GM12873 (cell line): ENCODE results near the gene STK25.

ENCODE experiments used
- TF ChIP-seq, protein P1 (sequence below): IDR thresholded peaks from 2 replicates; pipeline ENCODE4 v1.5.1; 2012; ENCODE audit warnings: low read depth, mild to moderate bottlenecking, moderate library complexity, low read length, control low read depth; ENCODE audit not compliant: insufficient read depth; ENCODE audit errors: missing control alignments

Gene STK25

DNA sequence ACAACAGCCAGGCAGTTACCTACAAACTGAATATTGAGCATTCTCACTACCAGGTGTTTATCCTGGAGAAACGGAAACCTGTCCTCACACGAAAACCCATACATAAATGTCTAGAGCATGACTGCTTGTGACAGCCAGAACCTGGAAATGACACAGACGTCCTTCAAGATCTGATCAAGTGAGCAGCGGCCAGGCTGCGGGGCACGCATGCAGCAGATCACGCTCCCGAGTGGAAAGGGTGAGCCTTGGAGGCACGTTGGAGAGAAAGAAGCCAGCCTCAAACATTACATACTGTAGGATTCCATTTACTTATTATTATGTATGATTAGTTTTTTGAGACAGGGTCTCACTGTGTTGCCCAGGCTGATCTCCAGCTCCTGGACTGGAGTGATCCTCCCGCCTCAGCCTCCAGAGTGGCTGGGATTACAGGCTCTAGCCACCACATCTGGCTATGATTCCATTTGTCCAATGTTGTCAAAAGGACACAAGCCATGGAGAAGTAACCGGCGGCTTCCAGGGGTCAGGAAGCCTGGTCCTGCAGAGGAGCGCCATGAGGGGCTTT, 22.9 kb upstream of the STK25 start:
- TF ChIP-seq, protein P1, sequence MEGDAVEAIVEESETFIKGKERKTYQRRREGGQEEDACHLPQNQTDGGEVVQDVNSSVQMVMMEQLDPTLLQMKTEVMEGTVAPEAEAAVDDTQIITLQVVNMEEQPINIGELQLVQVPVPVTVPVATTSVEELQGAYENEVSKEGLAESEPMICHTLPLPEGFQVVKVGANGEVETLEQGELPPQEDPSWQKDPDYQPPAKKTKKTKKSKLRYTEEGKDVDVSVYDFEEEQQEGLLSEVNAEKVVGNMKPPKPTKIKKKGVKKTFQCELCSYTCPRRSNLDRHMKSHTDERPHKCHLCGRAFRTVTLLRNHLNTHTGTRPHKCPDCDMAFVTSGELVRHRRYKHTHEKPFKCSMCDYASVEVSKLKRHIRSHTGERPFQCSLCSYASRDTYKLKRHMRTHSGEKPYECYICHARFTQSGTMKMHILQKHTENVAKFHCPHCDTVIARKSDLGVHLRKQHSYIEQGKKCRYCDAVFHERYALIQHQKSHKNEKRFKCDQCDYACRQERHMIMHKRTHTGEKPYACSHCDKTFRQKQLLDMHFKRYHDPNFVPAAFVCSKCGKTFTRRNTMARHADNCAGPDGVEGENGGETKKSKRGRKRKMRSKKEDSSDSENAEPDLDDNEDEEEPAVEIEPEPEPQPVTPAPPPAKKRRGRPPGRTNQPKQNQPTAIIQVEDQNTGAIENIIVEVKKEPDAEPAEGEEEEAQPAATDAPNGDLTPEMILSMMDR: no peak

DNA sequence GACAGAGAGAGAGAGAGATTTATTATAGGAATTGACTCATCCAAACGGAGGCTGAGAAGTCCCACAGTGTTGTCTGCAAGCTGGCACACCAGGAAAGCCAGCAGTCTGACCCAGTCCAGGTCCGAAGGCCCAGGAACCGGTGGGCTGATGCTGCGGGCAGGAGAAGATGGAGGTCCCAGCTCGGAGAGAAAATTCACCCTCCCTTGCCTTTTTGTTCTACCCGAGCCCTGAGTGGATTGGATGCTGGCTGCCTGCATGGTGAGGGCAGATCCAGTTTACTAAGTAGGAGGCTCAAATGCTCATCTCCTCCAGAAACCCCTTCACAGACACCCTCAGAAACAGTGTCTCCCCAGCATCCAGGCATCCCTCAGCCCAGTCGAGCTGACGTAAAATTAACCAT, 22.2 kb upstream of the STK25 start:
- TF ChIP-seq, protein P1: no peak

DNA sequence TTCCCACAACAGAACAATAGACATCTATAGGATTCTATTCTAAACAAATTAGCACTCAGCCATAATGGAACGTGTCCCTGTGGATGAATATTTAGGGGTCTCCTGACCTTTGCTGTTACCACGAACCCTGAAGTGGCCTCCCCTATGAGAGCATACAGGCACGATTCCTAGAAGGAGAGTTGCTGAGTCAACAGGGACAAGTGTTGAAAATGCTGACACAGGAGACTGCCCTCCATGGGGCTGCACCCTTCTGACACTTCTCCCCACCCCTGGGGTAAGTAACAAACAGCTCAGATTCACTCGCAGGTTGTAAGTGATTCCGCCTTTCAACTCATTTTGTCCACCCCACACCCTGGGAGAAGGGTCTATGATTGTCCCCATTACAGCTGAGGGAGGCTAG, 14.1 kb upstream of the STK25 start:
- TF ChIP-seq, protein P1: no peak

DNA sequence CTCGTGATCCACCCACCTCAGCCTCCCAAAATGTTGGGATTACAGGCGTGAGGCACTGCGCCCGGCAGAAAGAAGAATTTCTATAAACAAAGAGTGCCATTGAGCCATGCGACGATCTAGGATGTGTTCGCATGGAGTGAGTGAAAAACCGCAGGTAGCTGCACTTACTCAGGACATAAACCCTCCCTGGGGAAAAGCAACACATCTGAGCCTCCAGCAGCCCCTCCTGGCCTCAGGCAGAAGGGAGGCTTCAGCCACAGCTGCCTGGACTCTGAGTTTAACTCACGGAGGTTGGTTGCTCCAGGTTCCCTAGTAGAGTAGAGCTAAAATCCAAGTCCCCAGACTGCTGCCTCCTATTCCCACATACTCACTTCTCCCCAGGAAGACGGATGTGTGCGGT, 11.3 kb upstream of the STK25 start:
- TF ChIP-seq, protein P1: no peak

DNA sequence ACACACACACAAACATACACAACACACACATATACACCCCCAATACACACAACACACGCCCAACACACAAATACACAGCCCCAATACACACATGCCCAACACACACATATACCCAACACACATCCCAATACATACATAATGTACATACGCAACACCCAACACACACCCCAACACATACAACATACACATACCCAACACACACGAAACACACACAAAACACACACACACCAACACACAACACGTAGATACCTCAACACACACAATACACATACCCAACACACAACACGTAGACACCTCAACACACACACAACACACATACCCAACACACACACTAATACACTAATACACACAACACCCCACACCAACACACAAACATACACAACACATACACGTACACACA, 8.9 kb upstream of the STK25 start:
- TF ChIP-seq, protein P1: no peak

DNA sequence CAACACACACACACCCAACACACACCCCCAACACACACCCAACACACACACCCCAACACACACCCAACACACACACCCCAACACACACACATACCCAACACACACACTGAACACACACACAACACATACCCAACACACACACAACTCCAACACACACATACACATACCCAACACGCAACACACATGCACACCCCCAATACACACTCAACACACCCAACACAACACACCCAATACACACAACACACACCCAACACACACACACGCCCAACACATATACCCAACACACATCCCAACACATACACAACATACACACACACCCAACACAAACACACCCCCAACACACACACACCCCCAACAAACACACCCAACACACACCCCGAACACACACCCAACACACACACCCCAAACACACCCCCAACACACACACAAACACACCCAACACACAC, 8.2 kb upstream of the STK25 start:
- TF ChIP-seq, protein P1: no peak

DNA sequence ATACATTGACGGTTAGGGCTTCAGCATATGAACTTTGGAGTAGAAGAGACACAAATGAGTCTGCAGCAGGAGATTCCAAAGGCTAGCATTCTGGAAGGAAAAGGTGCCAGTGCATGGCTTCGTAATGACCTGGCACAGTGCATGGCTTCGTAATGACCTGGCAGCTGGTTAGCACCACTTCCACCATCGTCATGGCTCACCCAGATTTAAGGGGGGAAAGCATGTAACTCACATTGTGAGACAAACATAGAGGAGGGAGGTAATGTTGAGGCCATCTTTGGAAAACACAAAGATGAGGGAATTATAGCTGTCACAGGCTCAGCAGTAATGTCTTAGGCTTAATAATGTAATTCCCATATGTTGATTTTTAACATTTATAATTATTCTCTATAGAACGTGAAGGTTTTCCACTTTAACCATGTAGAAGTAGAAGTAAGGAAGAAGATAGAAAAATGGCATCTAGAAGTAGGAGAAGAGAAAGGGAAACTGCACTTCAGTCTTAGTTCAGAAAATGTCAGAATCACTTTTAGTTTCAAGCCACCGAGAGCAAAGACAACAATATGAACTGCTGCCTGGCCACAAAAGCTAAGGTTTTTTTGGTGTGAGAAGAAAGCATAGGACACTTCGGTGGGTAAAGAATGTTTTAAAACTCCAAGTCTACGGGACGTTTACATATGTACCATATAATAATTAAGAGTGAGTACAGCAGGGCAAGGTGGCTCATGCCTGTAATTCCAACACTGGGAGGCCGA, 6.8 kb upstream of the STK25 start:
- TF ChIP-seq, protein P1: no peak
